GM23338 (cell line): ENCODE measurements around the gene MACROD1. TPM values are rescaled to one million over a fixed set of nuclear protein-coding genes. Genes with fewer than 3 reads are reported as not detected.

Source experiments
- EZH2 ChIP-seq: fragments of 200-600 bp; sonication (generic); IDR thresholded peaks from one replicate; pipeline ENCODE4 v1.8.0; 2017; ENCODE audit warnings: antibody characterized with exemption, mild to moderate bottlenecking, low read depth; ENCODE audit not compliant: unreplicated experiment
- EZH2phosphoT487 ChIP-seq: fragments of 200-600 bp; sonication (generic); IDR thresholded peaks from one replicate; pipeline ENCODE4 v1.8.1; 2018; ENCODE audit warnings: antibody characterized with exemption; ENCODE audit not compliant: unreplicated experiment
- JUNB ChIP-seq: IDR thresholded peaks from one replicate; pipeline ENCODE4 v1.6.1; 2016; ENCODE audit warnings: antibody characterized with exemption; ENCODE audit not compliant: unreplicated experiment
- NANOG ChIP-seq: IDR thresholded peaks from 2 replicates; pipeline ENCODE4 v1.6.1; 2016; ENCODE audit warnings: antibody characterized with exemption, borderline replicate concordance
- POLR2AphosphoS5 ChIP-seq: IDR thresholded peaks from 2 replicates; pipeline ENCODE4 v1.6.1; 2016; ENCODE audit warnings: antibody characterized with exemption, low read depth
- ZNF331 ChIP-seq: fragments of 250-450 bp; sonication (Bioruptor Pico); IDR thresholded peaks from 2 replicates; pipeline ENCODE4 v1.5.0; 2020; ENCODE audit warnings: low read depth, mild to moderate bottlenecking, moderate library complexity
- polyA plus RNA-seq: library from polyadenylated mRNA; unstranded; fragments of >200 nt; fragmentation: Nextera tagmentation; extraction: Ambion mirVana; gene quantifications from 2 replicates; pipeline ENCODE4 v1.2.1, GENCODE V29; 2016
- total RNA-seq: library from RNA; depleted of rRNA; stranded (reverse); fragments of >200 nt; shearing (Covaris generic); gene quantifications from 2 replicates; pipeline ENCODE4 v1.2.3, GENCODE V29; 2014
- TF ChIP-seq, protein P1 (sequence below): fragments of 250-450 bp; sonication (Bioruptor Pico); IDR thresholded peaks from 2 replicates; pipeline ENCODE4 v1.5.0; 2020; ENCODE audit warnings: mild to moderate bottlenecking, moderate library complexity
- TF ChIP-seq, protein P2 (sequence below): IDR thresholded peaks from one replicate; pipeline ENCODE4 v1.6.1; 2018; ENCODE audit warnings: antibody characterized with exemption; ENCODE audit not compliant: unreplicated experiment

Gene MACROD1
- total and polyA plus RNA-seq, 2 experiments from 2014 or later = 33.0 to 51.6 TPM

DNA sequence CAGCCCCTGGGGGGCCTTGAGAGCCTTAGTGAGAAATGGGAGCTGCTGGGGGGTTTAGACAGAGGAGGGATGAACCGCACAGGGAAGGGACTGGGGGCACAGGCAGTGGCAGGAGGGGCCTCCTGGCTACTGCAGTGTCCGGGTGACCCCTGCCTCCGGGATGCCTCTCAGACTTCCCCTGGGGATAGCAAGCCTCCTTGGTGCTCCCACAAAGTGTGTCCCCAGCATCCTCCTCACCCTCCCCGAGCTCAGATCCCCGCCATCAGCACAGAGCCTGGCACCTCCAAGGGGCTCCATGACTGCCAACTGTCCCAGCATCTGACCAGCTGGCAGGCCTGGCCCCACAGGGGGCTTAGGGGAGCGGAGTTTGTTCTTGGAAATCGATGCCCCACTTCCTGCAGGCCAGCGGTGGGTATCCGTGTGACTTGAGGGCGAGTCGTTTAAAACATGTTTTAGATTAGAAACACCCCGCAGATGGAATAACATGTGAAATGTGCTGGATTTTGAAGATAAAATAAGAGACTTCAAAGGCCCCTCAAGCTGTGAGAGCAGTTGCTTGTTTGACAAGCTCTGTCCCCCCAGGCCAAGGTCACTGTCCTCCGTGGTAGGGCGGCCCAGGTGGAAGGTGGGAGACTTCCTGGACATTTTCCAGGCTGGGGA is 143.7 kb downstream of the MACROD1 start (continued):
- TF ChIP-seq, protein P1, sequence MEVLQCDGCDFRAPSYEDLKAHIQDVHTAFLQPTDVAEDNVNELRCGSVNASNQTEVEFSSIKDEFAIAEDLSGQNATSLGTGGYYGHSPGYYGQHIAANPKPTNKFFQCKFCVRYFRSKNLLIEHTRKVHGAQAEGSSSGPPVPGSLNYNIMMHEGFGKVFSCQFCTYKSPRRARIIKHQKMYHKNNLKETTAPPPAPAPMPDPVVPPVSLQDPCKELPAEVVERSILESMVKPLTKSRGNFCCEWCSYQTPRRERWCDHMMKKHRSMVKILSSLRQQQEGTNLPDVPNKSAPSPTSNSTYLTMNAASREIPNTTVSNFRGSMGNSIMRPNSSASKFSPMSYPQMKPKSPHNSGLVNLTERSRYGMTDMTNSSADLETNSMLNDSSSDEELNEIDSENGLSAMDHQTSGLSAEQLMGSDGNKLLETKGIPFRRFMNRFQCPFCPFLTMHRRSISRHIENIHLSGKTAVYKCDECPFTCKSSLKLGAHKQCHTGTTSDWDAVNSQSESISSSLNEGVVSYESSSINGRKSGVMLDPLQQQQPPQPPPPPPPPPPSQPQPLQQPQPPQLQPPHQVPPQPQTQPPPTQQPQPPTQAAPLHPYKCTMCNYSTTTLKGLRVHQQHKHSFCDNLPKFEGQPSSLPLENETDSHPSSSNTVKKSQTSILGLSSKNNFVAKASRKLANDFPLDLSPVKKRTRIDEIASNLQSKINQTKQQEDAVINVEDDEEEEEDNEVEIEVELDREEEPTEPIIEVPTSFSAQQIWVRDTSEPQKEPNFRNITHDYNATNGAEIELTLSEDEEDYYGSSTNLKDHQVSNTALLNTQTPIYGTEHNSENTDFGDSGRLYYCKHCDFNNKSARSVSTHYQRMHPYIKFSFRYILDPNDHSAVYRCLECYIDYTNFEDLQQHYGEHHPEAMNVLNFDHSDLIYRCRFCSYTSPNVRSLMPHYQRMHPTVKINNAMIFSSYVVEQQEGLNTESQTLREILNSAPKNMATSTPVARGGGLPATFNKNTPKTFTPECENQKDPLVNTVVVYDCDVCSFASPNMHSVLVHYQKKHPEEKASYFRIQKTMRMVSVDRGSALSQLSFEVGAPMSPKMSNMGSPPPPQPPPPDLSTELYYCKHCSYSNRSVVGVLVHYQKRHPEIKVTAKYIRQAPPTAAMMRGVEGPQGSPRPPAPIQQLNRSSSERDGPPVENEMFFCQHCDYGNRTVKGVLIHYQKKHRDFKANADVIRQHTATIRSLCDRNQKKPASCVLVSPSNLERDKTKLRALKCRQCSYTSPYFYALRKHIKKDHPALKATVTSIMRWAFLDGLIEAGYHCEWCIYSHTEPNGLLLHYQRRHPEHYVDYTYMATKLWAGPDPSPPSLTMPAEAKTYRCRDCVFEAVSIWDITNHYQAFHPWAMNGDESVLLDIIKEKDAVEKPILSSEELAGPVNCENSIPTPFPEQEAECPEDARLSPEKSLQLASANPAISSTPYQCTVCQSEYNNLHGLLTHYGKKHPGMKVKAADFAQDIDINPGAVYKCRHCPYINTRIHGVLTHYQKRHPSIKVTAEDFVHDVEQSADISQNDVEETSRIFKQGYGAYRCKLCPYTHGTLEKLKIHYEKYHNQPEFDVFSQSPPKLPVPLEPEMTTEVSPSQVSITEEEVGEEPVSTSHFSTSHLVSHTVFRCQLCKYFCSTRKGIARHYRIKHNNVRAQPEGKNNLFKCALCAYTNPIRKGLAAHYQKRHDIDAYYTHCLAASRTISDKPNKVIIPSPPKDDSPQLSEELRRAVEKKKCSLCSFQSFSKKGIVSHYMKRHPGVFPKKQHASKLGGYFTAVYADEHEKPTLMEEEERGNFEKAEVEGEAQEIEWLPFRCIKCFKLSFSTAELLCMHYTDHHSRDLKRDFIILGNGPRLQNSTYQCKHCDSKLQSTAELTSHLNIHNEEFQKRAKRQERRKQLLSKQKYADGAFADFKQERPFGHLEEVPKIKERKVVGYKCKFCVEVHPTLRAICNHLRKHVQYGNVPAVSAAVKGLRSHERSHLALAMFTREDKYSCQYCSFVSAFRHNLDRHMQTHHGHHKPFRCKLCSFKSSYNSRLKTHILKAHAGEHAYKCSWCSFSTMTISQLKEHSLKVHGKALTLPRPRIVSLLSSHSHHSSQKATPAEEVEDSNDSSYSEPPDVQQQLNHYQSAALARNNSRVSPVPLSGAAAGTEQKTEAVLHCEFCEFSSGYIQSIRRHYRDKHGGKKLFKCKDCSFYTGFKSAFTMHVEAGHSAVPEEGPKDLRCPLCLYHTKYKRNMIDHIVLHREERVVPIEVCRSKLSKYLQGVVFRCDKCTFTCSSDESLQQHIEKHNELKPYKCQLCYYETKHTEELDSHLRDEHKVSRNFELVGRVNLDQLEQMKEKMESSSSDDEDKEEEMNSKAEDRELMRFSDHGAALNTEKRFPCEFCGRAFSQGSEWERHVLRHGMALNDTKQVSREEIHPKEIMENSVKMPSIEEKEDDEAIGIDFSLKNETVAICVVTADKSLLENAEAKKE (CRISPR knock-in tag) = no peak
- TF ChIP-seq EZH2 (no peak), ZNF331 (CRISPR knock-in tag) (no peak), JUNB (no peak), POLR2AphosphoS5 (no peak), NANOG (no peak), EZH2phosphoT487 (no peak)
- TF ChIP-seq, protein P2, sequence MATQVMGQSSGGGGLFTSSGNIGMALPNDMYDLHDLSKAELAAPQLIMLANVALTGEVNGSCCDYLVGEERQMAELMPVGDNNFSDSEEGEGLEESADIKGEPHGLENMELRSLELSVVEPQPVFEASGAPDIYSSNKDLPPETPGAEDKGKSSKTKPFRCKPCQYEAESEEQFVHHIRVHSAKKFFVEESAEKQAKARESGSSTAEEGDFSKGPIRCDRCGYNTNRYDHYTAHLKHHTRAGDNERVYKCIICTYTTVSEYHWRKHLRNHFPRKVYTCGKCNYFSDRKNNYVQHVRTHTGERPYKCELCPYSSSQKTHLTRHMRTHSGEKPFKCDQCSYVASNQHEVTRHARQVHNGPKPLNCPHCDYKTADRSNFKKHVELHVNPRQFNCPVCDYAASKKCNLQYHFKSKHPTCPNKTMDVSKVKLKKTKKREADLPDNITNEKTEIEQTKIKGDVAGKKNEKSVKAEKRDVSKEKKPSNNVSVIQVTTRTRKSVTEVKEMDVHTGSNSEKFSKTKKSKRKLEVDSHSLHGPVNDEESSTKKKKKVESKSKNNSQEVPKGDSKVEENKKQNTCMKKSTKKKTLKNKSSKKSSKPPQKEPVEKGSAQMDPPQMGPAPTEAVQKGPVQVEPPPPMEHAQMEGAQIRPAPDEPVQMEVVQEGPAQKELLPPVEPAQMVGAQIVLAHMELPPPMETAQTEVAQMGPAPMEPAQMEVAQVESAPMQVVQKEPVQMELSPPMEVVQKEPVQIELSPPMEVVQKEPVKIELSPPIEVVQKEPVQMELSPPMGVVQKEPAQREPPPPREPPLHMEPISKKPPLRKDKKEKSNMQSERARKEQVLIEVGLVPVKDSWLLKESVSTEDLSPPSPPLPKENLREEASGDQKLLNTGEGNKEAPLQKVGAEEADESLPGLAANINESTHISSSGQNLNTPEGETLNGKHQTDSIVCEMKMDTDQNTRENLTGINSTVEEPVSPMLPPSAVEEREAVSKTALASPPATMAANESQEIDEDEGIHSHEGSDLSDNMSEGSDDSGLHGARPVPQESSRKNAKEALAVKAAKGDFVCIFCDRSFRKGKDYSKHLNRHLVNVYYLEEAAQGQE = no peak
